Bronchial epithelial cell (primary cell): ENCODE data around the gene SLC9A1. TPM values are rescaled to one million over a fixed set of nuclear protein-coding genes. Genes with fewer than 3 reads are reported as not detected.

Experiments used
- DNase-seq: peaks from one replicate; pipeline ENCODE4 v3.0.0-alpha.2; 2010; ENCODE audit warnings: low read depth
- FAIRE-seq: peaks from 2 replicates; lab custom pipeline; 2011; peaks lifted over from hg19 to GRCh38; lab: Jason Lieb, UNC
- H3K27me3 ChIP-seq: 2 replicates; pipeline ENCODE4 v1.5.1; 2011; ENCODE audit warnings: low read length; ENCODE audit not compliant: control insufficient read depth, insufficient read depth
- H3K36me3 ChIP-seq: 2 replicates; pipeline ENCODE4 v1.5.1; 2011; ENCODE audit warnings: low read length; ENCODE audit not compliant: control insufficient read depth, insufficient read depth
- H3K4me3 ChIP-seq: 2 replicates; pipeline ENCODE4 v1.5.1; 2011; ENCODE audit warnings: mild to moderate bottlenecking, low read depth, low read length, control low read depth
- total RNA-seq: library from RNA; depleted of rRNA; stranded (reverse); fragments of >200 nt; gene quantifications from 2 replicates; pipeline ENCODE4 v1.2.1, GENCODE V29; 2014
- TF ChIP-seq, protein P1 (sequence below): IDR thresholded peaks from 2 replicates; pipeline ENCODE4 v1.5.1; 2011; ENCODE audit warnings: mild to moderate bottlenecking, moderate library complexity, low read length, control low read depth, inconsistent platforms; ENCODE audit not compliant: insufficient read depth, severe bottlenecking

The SLC9A1 gene
- total RNA-seq, 1 donor from 2014 or later: 5.0 TPM

DNA sequence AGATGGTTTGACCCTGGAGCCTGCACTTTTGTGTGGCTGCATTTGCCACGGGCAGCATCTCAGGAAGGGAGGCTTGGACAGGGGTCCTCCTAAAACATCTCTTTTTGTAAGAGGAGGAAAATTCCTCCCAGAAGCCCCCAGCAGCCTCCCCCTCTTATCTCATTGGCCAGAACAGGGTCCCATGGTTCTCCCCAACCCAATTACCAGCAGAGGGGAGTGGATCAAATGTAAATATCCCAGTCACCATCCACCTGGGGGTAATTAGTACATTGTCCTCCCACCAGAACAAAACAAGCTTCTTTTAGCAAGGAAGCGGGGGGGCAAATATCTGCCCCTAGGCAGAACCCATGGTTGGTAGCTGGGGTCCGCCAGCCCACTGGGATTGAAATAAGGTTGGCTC, 97.5 kb downstream of the SLC9A1 start:
- TF ChIP-seq, protein P1, sequence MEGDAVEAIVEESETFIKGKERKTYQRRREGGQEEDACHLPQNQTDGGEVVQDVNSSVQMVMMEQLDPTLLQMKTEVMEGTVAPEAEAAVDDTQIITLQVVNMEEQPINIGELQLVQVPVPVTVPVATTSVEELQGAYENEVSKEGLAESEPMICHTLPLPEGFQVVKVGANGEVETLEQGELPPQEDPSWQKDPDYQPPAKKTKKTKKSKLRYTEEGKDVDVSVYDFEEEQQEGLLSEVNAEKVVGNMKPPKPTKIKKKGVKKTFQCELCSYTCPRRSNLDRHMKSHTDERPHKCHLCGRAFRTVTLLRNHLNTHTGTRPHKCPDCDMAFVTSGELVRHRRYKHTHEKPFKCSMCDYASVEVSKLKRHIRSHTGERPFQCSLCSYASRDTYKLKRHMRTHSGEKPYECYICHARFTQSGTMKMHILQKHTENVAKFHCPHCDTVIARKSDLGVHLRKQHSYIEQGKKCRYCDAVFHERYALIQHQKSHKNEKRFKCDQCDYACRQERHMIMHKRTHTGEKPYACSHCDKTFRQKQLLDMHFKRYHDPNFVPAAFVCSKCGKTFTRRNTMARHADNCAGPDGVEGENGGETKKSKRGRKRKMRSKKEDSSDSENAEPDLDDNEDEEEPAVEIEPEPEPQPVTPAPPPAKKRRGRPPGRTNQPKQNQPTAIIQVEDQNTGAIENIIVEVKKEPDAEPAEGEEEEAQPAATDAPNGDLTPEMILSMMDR: no peak
- Histone ChIP-seq H3K27me3 (peaks cover 2% of the 10 kb centered on the region), H3K4me3 (no peak overlapping the region), H3K36me3 (no peaks in the 10 kb centered on the region)
- no peak for DNase-seq
- FAIRE-seq: no peak

- no peak for DNase-seq
- Histone ChIP-seq H3K4me3 (no peak overlapping the region), H3K27me3 (peaks cover 2% of the 10 kb centered on the region), H3K36me3 (no peaks in the 10 kb centered on the region)
- TF ChIP-seq, protein P1: no peak
- FAIRE-seq: no peak
Measured at GRCh38 chr1:27053977-27054753, 100.8 kb downstream of the SLC9A1 start.

DNA sequence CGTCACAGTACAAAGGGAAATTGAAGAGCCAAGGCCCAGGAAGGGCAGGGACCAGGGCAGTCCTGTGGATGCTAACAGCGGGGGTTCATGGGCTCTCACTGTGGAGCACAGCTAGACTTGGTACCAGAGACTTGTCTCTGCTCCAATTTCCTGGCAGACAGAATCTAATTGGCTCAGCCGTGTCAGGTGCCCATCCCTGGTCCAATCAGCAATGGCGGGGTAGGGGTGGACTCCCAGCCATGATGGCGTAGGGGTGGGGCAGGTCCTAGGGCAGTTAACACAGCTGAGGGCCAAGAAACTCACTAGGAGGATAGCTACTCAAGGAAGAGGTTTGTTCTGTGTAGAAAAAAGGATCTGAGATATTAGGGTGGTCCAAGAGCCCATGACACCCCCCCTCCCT, 102.4 kb downstream of the SLC9A1 start:
- DNase-seq (no peak), FAIRE-seq (no peak)
- TF ChIP-seq, protein P1: no peak
- Histone ChIP-seq H3K4me3 (no peak overlapping the region), H3K27me3 (no peaks in the 10 kb centered on the region), H3K36me3 (no peaks in the 10 kb centered on the region)

DNA sequence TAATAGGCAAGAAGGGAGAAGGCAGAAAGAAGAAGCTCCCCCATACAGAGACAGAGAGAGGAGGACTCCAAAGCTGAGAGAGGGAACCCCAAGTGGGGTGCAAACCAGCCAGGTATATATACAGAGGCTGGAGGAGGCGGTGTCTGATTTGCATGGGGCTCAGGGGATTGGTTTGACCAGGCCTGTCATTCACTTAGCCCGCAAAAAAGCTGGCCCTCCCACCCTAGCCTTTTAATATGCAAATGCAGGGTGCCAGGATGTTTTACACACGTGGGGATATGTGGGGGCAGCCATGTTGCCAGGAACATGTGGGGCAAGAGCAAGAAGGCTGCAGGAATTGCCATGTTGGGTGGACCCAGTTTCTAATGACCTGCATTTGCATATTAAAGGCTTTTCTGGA, 105.3 kb downstream of the SLC9A1 start:
- Histone ChIP-seq H3K4me3 (no peak overlapping the region), H3K27me3 (no peaks in the 10 kb centered on the region), H3K36me3 (no peaks in the 10 kb centered on the region)
- FAIRE-seq (no peak), DNase-seq (no peak)
- TF ChIP-seq, protein P1: no peak

DNA sequence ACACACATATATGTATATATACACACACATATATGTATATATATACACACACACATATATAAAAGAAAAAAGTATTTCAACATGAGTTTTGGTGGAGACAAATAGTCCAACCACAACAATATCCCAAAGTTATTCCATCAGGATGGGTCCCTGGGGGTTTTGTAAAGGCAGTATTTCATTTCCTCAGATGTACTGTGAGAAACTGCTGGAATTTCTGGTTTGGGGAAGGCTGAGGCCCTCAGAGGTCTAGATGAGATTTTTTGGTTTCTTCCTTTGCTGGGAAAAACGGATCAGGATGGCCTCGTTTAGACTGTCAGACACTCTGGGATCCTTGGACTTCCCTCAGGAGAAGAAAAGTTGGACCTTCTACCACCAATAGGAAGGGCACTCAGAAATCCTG, 105.8 kb downstream of the SLC9A1 start:
- FAIRE-seq (no peak), DNase-seq (no peak)
- H3K36me3 ChIP-seq: no peaks in the 10 kb centered on the region
- no peak overlapping the region for H3K4me3 ChIP-seq
- TF ChIP-seq, protein P1: no peak
- no peaks in the 10 kb centered on the region for H3K27me3 ChIP-seq

Other genes starting within 250 kb of the SLC9A1 start
- not detected in 2 replicates for gene NR0B2, start 241.2 kb downstream of the SLC9A1 start, total RNA-seq
- gene NUDC, start 233.4 kb downstream of the SLC9A1 start, total RNA-seq: 23.2 and 28.5 TPM in 2 replicates
- 13.2 and 14.7 TPM in 2 replicates for gene KDF1, start 194.7 kb downstream of the SLC9A1 start, total RNA-seq
- 11.1 and 15.3 TPM in 2 replicates for gene TRNP1, start 161.4 kb downstream of the SLC9A1 start, total RNA-seq
- gene TENT5B, start 142.3 kb downstream of the SLC9A1 start, total RNA-seq: 21.1 and 73.0 TPM in 2 replicates
- gene WDTC1, start 79.5 kb upstream of the SLC9A1 start, total RNA-seq: 13.4 and 16.5 TPM in 2 replicates
- gene TMEM222, start 167.0 kb upstream of the SLC9A1 start, total RNA-seq: 16.5 and 17.1 TPM in 2 replicates
- gene SYTL1, start 186.9 kb upstream of the SLC9A1 start, total RNA-seq: 31.9 and 86.3 TPM in 2 replicates
- 12.1 and 17.2 TPM in 2 replicates for gene MAP3K6, start 211.8 kb upstream of the SLC9A1 start, total RNA-seq
- gene FCN3, start 219.7 kb upstream of the SLC9A1 start, total RNA-seq: 0.26 TPM in 2 replicates
- 1.1 and 2.9 TPM in 2 replicates for gene CD164L2, start 228.2 kb upstream of the SLC9A1 start, total RNA-seq
- not detected in 2 replicates for gene GPR3, start 237.5 kb upstream of the SLC9A1 start, total RNA-seq